ENCODE results near the gene MRC2.
"Not testable (repeated sequence)": the region's sequence is repeated elsewhere in the genome, so short reads cannot be mapped to it uniquely, and the experiment has no call there.

MRC2 gene

DNA sequence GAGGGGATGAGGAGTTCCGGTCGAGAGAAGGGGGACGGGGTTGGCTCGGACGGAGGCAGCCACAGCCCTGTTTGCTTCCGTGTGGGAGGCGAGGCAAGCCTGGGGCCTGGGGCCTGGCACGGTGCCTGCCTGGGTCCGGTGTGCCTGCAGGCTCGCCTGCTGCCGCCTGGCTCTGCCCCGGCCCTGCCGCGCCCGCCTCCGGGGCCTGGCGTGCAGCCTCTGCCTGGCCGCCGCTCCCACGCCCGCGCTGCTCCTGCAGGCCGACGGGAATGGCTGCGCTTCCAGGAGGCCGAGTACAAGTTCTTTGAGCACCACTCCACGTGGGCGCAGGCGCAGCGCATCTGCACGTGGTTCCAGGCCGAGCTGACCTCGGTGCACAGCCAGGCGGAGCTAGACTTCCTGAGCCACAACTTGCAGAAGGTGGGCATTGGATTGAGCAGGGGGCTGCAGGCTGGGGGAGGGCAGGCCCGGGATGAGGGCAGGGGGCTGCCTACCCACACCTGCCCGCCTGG lies 53.1 kb downstream of the MRC2 start:
- DNase-seq (ENCODE audit: low read depth in 2 of 2): no peak

DNA sequence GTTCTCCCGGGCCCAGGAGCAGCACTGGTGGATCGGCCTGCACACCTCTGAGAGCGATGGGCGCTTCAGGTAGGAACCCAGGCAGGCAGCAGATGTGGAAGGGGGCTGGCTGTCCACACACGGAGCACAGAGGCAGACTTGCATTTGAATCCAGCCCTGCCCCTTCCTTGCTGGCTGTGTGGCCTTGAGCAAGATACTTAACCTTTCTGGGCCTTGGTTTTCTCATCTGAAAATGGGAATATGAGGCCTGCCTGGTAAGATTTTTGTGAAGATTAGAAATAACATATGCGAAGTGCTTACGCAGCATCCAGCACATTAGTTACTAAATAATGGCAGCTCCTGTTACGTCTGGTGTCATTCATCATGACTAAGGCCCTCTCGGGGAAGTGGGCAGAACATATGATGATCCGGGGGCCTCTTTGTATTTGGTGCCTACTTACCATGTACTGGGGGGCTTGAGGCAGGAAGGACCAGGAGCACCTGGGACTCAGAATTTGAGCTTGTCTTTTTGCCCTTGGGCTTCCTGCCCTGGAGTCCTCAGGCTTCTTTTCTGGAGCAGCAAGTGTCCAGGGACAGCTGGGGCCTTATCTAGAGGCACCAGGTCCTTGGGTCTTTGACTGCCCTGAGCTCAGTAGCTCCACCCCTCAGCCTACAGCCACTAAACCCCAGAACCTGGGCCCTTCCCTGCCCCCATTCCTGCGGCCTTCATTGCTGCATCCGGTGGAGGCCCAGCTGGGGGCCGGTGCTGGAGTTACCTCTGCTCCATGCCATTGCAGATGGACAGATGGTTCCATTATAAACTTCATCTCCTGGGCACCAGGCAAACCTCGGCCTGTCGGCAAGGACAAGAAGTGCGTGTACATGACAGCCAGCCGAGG lies 53.8 kb downstream of the MRC2 start:
- DNase-seq (ENCODE audit: low read depth in 2 of 2): no peak

DNA sequence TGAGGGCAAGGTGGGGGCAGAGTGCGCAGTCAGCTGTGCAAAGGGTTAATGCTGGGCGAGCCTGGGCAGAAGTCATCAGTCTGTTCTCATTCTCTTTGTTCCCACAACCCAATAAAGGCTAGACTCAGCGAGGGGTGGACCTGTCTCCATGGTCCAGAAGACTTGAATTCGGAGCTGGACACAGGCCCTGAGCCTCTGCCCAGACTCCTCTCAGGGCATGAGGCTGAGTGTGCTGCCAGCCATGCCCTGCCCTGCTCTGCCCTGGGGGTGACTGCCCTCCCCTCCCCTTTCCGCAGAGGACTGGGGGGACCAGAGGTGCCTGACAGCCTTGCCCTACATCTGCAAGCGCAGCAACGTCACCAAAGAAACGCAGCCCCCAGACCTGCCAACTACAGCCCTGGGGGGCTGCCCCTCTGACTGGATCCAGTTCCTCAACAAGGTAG lies 54.5 kb downstream of the MRC2 start:
- no peak for DNase-seq (ENCODE audit: low read depth in 2 of 2)

DNA sequence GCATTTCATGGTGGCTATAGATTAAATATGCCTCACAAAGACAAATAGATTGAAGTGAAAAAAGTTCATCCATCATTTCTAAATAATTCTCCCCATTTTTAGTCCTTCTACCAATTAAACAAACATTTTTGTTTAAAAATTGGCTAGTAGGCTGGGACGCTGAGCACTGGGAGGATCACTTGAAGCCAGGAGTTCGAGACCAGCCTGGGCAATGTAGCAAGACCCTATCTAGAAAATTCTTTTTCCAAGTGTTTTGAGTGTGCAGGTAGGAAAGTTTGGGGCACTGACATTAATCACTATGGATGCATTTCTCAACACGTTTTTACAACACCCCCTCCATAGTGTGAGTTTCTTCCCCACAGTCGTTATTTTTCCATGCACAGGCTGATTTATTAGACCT lies 56.7 kb downstream of the MRC2 start:
- DNase-seq (ENCODE audit: low read depth in 2 of 2): no peak

DNA sequence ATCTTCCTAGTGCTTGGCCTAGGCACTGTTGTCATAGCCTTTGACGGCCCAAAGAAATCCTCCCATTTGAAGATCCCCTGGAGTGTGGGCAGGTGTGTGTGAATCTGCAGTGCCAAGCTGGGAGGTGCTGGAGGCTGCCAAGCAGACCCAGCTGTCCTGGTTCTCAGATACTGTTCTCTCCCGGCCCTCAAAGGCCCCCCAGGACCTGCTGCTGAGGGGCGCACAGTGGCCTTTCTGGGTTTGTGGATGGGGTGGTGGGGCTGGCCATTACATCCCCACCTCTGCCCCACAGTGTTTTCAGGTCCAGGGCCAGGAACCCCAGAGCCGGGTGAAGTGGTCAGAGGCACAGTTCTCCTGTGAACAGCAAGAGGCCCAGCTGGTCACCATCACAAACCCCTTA lies 60.5 kb downstream of the MRC2 start:
- DNase-seq (ENCODE audit: low read depth in 2 of 2): no peak

DNA sequence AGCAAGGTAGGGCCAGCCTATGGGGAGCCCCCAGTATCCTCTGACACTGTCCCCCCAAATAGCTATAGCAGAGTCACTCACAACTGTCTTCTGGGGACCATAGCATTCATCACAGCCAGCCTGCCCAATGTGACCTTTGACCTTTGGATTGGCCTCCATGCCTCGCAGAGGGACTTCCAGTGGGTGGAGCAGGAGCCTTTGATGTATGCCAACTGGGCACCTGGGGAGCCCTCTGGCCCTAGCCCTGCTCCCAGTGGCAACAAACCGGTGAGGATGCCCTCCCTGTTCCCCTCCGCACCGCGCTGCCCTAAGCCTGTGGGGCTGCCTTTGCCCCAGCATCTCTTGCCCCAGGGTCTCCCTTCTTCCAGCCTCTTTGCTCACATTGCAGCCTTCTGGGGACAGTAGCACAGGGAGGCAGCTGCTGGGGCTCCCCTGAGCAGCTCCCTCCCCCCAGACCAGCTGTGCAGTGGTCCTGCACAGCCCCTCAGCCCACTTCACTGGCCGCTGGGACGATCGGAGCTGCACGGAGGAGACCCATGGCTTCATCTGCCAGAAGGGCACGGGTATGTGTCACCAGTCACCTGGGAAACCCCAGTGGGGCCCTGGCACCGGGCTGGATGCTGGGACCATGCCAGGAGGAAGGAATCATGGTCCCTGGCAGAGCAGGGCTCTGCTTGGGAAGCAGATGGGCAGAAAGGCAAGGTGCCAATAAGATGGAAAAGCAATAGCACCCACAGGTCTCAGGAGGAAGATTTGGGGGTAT lies 61.1 kb downstream of the MRC2 start:
- DNase-seq (ENCODE audit: low read depth in 2 of 2): no peak

DNA sequence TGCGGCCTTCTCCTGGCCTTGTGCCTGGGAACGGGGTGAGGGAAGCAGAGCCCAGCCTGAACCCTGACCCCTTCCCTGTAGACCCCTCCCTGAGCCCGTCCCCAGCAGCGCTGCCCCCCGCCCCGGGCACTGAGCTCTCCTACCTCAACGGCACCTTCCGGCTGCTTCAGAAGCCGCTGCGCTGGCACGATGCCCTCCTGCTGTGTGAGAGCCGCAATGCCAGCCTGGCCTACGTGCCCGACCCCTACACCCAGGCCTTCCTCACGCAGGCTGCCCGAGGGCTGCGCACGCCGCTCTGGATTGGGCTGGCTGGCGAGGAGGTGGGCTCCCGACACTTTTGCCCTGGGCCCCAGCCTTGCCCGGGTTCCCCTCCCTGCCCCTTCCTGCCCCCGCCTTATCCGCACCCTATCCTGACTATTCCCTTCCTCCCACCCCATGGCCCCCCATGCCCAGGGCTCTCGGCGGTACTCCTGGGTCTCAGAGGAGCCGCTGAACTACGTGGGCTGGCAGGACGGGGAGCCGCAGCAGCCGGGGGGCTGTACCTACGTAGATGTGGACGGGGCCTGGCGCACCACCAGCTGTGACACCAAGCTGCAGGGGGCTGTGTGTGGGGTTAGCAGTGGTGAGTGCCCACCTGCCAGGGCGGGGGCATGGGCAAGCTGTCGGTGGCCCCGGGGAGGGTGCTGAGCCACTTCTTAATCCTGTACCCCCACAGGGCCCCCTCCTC lies 62.1 kb downstream of the MRC2 start:
- DNase-seq (ENCODE audit: low read depth in 2 of 2): no peak

DNA sequence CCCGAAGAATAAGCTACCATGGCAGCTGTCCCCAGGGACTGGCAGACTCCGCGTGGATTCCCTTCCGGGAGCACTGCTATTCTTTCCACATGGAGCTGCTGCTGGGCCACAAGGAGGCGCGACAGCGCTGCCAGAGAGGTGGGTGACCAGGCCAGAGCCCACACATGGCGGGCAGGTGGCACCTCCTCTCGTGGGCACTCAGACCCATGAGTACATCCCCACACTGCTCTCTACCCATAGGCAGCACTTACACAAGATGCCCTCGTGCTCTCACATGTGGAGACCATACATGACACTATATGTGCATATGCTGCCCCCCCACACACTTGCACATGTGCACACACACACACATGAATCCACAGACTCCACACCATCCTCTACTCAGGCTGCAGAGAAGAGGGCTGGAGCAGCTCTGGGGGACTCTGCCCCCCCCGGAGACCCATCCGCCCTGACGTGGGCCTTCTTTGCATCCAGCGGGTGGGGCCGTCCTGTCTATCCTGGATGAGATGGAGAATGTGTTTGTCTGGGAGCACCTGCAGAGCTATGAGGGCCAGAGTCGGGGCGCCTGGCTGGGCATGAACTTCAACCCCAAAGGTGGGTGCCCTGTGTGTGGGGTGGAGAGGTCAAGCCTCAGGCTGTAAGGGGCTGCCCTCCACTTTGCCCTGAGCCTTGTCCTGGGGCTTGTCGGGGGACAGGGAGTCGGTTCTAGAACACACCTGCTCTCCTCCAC lies 62.9 kb downstream of the MRC2 start:
- DNase-seq (ENCODE audit: low read depth in 2 of 2): no peak

DNA sequence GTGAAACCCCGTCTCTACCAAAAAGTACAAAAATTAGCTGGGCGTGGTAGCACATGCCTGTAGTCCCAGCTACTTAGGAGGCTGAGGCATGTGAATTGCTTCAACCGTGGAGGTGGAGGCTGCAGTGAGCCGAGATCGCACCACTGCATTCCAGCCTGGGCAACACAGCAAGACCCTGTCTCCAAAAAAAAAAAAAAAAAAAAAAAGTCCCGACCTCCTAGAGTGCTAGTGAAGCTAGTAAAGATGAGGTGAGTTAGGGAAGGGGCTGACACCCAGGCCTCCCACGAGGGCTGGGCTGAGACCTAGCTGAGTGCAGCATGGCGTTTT lies 64.1 kb downstream of the MRC2 start:
- DNase-seq (ENCODE audit: low read depth in 2 of 2): not testable (repeated sequence)

DNA sequence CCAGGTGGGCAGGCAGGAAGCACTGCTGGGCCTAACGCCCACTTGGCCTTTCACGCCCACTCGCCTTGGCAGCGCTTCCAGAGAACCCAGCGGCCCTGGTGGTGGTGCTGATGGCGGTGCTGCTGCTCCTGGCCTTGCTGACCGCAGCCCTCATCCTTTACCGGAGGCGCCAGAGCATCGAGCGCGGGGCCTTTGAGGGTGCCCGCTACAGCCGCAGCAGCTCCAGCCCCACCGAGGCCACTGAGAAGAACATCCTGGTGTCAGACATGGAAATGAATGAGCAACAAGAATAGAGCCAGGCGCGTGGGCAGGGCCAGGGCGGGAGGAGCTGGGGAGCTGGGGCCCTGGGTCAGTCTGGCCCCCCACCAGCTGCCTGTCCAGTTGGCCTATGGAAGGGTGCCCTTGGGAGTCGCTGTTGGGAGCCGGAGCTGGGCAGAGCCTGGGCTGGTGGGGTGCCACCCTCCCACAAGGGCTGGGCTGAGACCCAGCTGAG lies 64.7 kb downstream of the MRC2 start:
- DNase-seq (ENCODE audit: low read depth in 2 of 2): no peak

DNA sequence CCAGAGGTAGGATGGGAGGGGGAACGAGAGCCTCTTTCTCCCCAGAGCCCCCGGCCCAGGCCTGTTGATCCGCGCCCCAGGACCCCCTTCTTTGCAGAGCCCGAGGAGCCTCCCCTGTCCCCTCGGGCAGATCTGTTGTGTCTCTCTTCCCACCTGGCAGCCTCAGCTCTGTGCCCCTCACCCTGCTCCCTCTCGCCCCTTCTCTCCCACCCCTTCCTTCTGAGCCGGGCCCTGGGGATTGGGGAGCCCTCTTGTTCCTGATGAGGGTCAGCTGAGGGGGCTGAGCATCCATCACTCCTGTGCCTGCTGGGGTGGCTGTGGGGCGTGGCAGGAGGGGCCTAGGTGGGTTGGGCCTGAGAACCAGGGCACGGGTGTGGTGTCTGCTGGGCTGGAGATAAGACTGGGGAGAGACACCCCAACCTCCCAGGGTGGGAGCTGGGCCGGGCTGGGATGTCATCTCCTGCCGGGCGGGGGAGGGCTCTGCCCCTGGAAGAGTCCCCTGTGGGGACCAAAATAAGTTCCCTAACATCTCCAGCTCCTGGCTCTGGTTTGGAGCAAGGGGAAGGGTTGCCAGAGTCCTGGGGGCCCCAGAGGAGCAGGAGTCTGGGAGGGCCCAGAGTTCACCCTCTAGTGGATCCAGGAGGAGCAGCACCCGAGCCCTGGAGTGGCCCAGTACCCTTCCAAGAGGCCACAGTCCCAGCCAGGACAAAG lies 65.4 kb downstream of the MRC2 start:
- DNase-seq (ENCODE audit: low read depth in 2 of 2): no peak

DNA sequence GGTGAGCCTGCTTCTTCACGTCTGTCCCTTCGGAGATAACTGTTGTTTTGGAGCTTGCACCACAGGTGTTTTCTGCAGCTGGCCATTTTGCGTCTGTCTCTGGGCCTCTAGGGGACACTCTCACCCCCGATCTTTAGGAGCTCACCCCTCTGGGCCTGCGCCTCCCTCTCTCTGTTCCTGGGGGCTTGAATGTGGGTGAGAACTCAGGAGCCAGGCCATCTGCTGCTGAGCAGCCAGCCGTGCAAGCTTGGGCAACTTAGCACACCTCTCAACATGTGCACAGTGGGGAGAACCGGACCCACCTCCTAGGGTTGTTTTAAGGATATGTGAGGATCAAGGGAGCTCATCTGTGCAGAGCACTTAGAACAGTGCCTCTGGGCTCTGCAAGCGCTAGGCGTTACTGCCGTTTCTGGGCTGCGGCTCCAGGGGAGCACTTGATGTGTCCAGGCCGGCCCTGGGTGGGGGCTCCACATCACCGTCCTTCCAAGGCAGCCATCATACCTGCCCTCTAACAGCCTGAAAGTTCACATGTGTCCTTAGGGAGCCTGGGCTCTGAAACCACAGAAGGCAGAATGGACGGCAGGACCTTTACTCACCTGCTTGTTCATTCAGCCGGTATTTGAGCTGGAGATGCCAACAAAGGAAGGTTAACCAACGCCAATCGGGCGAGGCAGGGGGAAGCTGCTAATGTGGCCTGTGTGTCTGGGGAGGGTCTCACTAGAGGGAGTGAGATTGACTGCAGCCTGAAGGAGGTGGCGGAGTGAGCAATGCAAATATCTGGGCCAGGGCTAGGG lies 66.3 kb downstream of the MRC2 start:
- DNase-seq (ENCODE audit: low read depth in 2 of 2): no peak

DNA sequence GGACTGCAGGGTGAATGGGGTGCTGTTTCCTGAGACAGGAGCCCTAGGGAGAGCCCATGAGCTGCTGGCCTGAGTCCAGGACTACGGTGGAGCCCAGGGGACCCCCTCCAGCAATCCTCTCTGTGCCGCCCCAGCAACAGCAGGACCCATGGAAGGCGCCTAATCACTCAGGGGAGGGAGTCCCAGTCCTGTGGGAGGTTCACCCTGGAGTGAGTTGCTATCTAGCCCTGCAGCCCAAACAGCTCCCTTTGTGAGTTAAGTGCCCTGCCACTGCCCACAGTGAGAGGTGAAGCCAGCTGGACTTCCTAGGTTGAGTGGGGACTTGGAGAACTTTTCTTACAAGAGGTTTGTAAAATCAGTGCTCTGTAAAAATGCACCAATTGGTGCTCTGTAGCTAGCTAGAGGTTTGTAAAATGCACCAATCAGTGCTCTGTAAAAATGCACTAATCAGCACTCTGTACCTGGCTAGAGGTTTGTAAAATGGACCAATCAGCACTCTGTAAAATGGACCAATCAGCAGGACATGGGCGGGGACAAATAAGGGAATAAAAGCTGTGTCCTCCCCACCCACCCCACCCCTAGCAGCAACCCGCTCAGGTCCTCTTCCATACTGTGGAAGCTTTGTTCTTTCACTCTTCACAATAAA lies 67.7 kb downstream of the MRC2 start:
- DNase-seq (ENCODE audit: low read depth in 2 of 2): not testable (repeated sequence)

DNA sequence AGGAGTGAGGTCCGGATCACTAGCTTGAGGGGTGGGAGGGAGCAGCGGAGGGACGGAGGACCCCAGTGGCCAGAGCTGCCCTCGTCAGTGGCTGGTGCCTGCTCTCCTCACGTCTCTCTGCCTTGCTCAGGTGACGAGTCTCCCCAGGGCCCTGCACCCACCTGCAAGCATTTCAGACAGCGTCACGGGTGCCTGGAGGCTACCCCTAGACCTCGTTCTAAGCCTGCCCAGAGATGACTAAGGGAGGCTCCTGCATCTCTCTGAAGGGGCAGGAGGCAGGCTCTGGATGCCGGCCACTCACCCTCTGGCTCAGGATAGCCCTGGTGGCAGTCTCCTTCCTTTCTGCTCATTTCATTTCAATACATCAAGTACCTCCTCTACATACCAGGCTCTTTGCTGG lies 68.8 kb downstream of the MRC2 start:
- no peak for DNase-seq (ENCODE audit: low read depth in 2 of 2)

DNA sequence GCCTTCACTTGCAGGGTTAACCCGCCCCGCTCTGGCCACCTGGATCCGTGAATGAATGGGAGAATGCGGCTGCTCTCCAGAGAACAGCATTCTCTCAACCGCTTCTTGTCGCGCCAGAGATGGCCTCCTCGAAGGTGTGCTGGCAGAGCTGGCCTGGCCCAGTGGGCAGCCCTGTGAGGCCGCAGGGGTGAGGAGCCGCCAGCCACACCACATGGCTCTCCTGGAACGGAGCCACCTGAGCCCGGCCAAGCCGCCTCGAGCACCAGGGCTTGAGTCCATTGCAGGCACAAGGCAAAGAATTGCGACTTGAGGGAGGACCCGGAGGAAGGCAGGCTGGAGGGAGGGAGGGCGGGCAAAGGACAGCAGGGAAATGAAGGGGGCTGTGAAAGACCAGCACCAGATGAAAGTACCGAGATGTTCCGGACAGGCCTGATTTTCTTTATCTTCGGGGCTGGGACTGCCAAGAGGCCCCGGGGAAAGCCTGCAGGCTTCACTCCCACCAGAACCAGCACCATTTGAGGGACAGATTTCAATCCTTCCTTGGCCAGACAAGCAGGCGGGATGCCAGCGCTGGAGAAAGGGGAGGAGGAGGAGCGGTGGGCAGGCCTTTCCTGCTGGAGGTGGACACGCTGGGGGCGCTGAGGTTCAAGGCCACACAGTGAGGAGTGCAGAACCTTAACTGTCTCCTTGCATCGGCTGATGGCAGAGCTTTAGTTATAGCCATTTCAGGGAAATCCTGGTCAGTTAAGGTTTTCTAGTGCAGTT lies 69.4 kb downstream of the MRC2 start:
- DNase-seq (ENCODE audit: low read depth in 2 of 2): no peak

DNA sequence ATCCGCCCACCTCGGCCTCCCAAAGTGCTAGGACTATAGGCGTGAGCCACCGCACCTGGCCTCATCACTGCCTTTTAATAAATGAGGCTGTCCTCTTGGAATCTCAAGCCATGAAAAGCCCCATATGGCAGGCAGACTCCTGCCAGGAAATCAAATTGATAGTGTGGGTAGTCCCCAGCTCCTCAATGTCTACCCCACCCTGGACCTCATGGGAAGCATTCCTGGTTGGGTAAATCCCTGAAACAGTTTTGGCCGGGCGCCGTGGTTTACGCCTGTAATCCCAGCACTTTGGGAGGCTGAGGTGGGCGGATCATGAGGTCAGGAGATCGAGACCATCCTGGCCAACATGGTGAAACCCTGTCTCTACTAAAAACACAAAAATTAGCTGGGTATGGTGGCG lies 71.0 kb downstream of the MRC2 start:
- DNase-seq (ENCODE audit: low read depth in 2 of 2): not testable (repeated sequence)

DNA sequence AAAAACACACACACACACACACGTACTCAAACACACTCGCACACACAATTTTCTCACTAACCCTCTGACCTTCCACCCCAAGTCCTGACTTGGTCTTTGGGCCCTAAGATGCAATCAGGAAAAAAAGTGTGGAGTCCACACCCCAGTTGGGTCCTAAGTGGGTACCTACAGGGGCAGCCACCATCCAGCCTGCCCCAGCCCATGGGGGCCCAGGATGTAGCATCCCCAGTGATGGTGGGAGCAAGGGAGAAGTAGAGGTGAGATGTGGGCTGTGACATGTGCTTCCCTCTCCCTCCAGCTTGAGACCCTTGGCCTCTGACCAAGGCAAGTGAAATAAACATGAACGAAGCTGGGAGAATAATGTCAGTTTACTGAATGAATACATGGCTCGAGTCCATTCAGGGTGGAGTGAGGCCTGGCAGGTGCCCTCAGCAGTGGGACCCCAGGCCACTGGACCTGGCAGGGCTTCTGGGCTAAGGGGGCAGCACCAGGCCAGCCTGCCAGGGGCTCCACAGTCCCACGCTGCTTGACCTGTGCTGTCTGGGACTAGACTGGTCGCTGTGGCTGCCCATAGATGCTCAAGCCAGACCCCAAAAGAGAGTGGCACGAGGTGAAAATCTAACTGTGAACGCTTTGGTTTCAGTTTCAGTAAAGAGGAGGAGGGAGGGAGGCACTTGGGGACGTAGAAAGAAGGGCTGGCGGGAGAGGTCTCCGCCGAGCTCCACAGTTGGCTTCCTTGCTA lies 73.7 kb downstream of the MRC2 start:
- DNase-seq (ENCODE audit: low read depth in 2 of 2): no peak

DNA sequence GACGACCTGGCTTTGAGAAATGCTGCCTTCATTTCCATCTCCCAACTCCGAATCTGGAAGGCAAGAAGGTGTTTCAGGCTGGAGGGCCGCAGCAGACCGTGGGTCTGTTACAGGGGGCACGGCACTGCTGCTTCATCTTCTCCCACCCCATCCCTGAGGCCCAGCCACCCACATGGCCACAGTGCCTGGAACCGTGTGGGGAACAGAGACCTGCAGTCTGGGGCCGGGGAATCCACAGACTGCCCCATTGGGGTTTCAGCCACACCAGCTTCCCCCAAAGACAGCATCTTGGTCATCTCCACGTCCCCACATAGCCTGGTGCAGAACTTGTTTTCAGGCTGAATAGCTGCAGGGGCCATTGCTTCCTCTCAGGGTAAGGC lies 74.2 kb downstream of the MRC2 start:
- DNase-seq (ENCODE audit: low read depth in 2 of 2): no peak

Measured in stimulated activated CD8-positive, alpha-beta memory T cell treated with anti-CD3 and anti-CD28 coated beads, Interleukin-7, amount 100 ng/mL, for 4 hours (primary cell).